Loucy (cell line): Measurements from ENCODE around the gene RNF8.

Experiments used
- H2AFZ ChIP-seq: fragments of 200-600 bp; sonication (generic); 2 replicates; pipeline ENCODE4 v1.6.0; 2016; ENCODE audit warnings: antibody characterized with exemption, mild to moderate bottlenecking, low read length, moderate library complexity
- H3F3A ChIP-seq: fragments of 200-600 bp; 2 replicates; pipeline ENCODE4 v1.6.0; 2016; ENCODE audit warnings: antibody characterized with exemption, low read depth, mild to moderate bottlenecking
- H3K27me3 ChIP-seq: fragments of 200-600 bp; sonication (generic); 2 replicates; pipeline ENCODE4 v1.6.1; 2014; ENCODE audit warnings: low read length, mild to moderate bottlenecking; ENCODE audit not compliant: insufficient read depth, poor library complexity, severe bottlenecking
- H3K36me3 ChIP-seq: fragments of 200-600 bp; sonication (generic); 2 replicates; pipeline ENCODE4 v1.6.1; 2016; ENCODE audit warnings: low read length; ENCODE audit not compliant: insufficient read depth
- H3K4me1 ChIP-seq: fragments of 200-600 bp; sonication (generic); 2 replicates; pipeline ENCODE4 v1.5.1; 2014; ENCODE audit warnings: low read length, mild to moderate bottlenecking; ENCODE audit not compliant: insufficient read depth, poor library complexity, severe bottlenecking
- H3K4me2 ChIP-seq: fragments of 200-600 bp; sonication (generic); 2 replicates; pipeline ENCODE4 v1.6.0; 2014; ENCODE audit warnings: antibody characterized with exemption, low read length, low read depth, mild to moderate bottlenecking; ENCODE audit not compliant: poor library complexity, severe bottlenecking
- H3K4me3 ChIP-seq: fragments of 200-600 bp; sonication (generic); 2 replicates; pipeline ENCODE4 v1.5.1; 2014; ENCODE audit warnings: low read length, mild to moderate bottlenecking, mixed read lengths; ENCODE audit not compliant: poor library complexity, severe bottlenecking
- H3K79me2 ChIP-seq: fragments of 200-600 bp; sonication (generic); 2 replicates; pipeline ENCODE4 v1.6.1; 2014; ENCODE audit warnings: low read length; ENCODE audit not compliant: insufficient read depth
- H3K9ac ChIP-seq: fragments of 200-600 bp; sonication (generic); 2 replicates; pipeline ENCODE4 v1.6.0; 2014; ENCODE audit warnings: mild to moderate bottlenecking, low read depth, low read length, moderate library complexity; ENCODE audit not compliant: poor library complexity, severe bottlenecking
- H3K9me2 ChIP-seq: fragments of 200-600 bp; sonication (generic); replicated peaks from 2 replicates; pipeline ENCODE4 v1.6.1; 2016; ENCODE audit warnings: low read depth, low read length, mixed read lengths
- H3K9me3 ChIP-seq: fragments of 200-600 bp; sonication (generic); 2 replicates; pipeline ENCODE4 v1.6.1; 2014; ENCODE audit warnings: mild to moderate bottlenecking, antibody characterized with exemption, low read length, low read depth; ENCODE audit not compliant: insufficient read depth
- H4K20me1 ChIP-seq: fragments of 200-600 bp; sonication (generic); 2 replicates; pipeline ENCODE4 v1.6.0; 2014; ENCODE audit warnings: antibody characterized with exemption, low read length, mild to moderate bottlenecking; ENCODE audit not compliant: insufficient read depth, poor library complexity, severe bottlenecking
- CTCF ChIP-seq: fragments of 200-600 bp; sonication (generic); conservative IDR thresholded peaks from 2 replicates; pipeline ENCODE4 v1.5.1; 2014; ENCODE audit warnings: mild to moderate bottlenecking, antibody characterized with exemption, low read length
- EZH2phosphoT487 ChIP-seq: fragments of 200-600 bp; IDR thresholded peaks from 2 replicates; pipeline ENCODE4 v1.6.1; 2018; ENCODE audit warnings: antibody characterized with exemption, mild to moderate bottlenecking, moderate library complexity, borderline replicate concordance

Gene RNF8

GRCh38 chr6:37391120-37391519 lies 37.3 kb downstream of the RNF8 start:
- Histone ChIP-seq H3K9ac (no peak overlapping the region), H3K9me2 (no peaks in the 10 kb centered on the region), H3F3A (no peaks in the 10 kb centered on the region), H3K4me1 (no peaks in the 10 kb centered on the region), H3K27me3 (no peaks in the 10 kb centered on the region), H3K36me3 (peaks cover 32% of the 10 kb centered on the region; the same call in 1 of the 2 replicates), H2AFZ (no peak overlapping the region), H4K20me1 (no peaks in the 10 kb centered on the region), H3K79me2 (no peaks in the 10 kb centered on the region), H3K4me2 (no peak overlapping the region), H3K9me3 (no peaks in the 10 kb centered on the region), H3K4me3 (no peak overlapping the region)
- no peak for TF ChIP-seq EZH2phosphoT487
- TF ChIP-seq CTCF = no peak

- Histone ChIP-seq H2AFZ (no peak overlapping the region), H3F3A (no peaks in the 10 kb centered on the region), H3K9ac (no peak overlapping the region), H3K36me3 (peaks cover 32% of the 10 kb centered on the region; the same call in 1 of the 2 replicates), H3K27me3 (no peaks in the 10 kb centered on the region), H3K4me1 (no peaks in the 10 kb centered on the region), H4K20me1 (no peaks in the 10 kb centered on the region), H3K4me3 (no peak overlapping the region), H3K9me2 (no peaks in the 10 kb centered on the region), H3K79me2 (no peaks in the 10 kb centered on the region), H3K9me3 (no peaks in the 10 kb centered on the region), H3K4me2 (no peak overlapping the region)
- TF ChIP-seq EZH2phosphoT487 = no peak
- no peak for TF ChIP-seq CTCF
Observed at GRCh38 chr6:37392821-37393220, 39.0 kb downstream of the RNF8 start.

- no peaks in the 10 kb centered on the region for H4K20me1 ChIP-seq
- H2AFZ ChIP-seq = no peak overlapping the region
- H3F3A ChIP-seq = no peaks in the 10 kb centered on the region
- no peak overlapping the region for H3K9ac ChIP-seq
- H3K4me1 ChIP-seq = no peaks in the 10 kb centered on the region
- no peak for TF ChIP-seq CTCF
- TF ChIP-seq EZH2phosphoT487 = no peak
- H3K36me3 ChIP-seq = peaks cover 27% of the 10 kb centered on the region; the same call in 1 of the 2 replicates
- no peak overlapping the region for H3K4me2 ChIP-seq
- H3K79me2 ChIP-seq = no peaks in the 10 kb centered on the region
- no peaks in the 10 kb centered on the region for H3K27me3 ChIP-seq
- no peak overlapping the region for H3K4me3 ChIP-seq
- no peaks in the 10 kb centered on the region for H3K9me2 ChIP-seq
- no peaks in the 10 kb centered on the region for H3K9me3 ChIP-seq
Observed at GRCh38 chr6:37393381-37393929, 39.7 kb downstream of the RNF8 start.
